Aorta (tissue), 5 donors: ENCODE data around the gene NDUFS1. TPM values are rescaled to one million over a fixed set of nuclear protein-coding genes. Genes with fewer than 3 reads are reported as not detected.
"Not testable (repeated sequence)": the region's sequence is repeated elsewhere in the genome, so short reads cannot be mapped to it uniquely, and the experiment has no call there.

ENCODE experiments used
- ATAC-seq: fragments of 200-7000 bp; cut with Tn5 transposase; one replicate; pipeline ENCODE4 v1.9.1; 2022; ENCODE audit warnings: moderate library complexity; ENCODE audit not compliant: low FRiP score
- DNase-seq, 2 donors: peaks; one replicate each; pipeline ENCODE4 v3.0.0-alpha.2; 2020
- H3K27ac ChIP-seq, 2 donors: one replicate each; pipeline ENCODE4 v1.5.1; 2013; ENCODE audit warnings: low read length in 2 of 2, mild to moderate bottlenecking in 2 of 2, moderate library complexity in 2 of 2, control low read depth in 1 of 2, inconsistent platforms in 1 of 2, low read depth in 1 of 2
- H3K27me3 ChIP-seq, 2 donors: one replicate each; pipeline ENCODE4 v1.6.1; 2013; ENCODE audit warnings: control low read depth in 1 of 2, low read length in 1 of 2, mild to moderate bottlenecking in 1 of 2, moderate library complexity in 1 of 2; ENCODE audit not compliant: insufficient read depth in 2 of 2, control insufficient read depth in 1 of 2
- H3K36me3 ChIP-seq, 2 donors: one replicate each; pipeline ENCODE4 v1.6.1; 2013; ENCODE audit warnings: control low read depth in 1 of 2, low read length in 1 of 2, mild to moderate bottlenecking in 1 of 2; ENCODE audit not compliant: insufficient read depth in 2 of 2, control insufficient read depth in 1 of 2
- H3K4me1 ChIP-seq, 2 donors: one replicate each; pipeline ENCODE4 v1.6.1; 2013; ENCODE audit warnings: low read length in 2 of 2, control low read depth in 1 of 2, mild to moderate bottlenecking in 1 of 2, moderate library complexity in 1 of 2; ENCODE audit not compliant: insufficient read depth in 2 of 2, control insufficient read depth in 1 of 2
- H3K4me3 ChIP-seq, 2 donors: one replicate each; pipeline ENCODE4 v1.5.1; 2013; ENCODE audit warnings: low read length in 2 of 2, control low read depth in 1 of 2, mild to moderate bottlenecking in 1 of 2
- H3K9me3 ChIP-seq: one replicate; pipeline ENCODE4 v1.6.1; 2013; ENCODE audit warnings: mild to moderate bottlenecking, low read length; ENCODE audit not compliant: control insufficient read depth
- WGBS, 2 donors: extraction: QIAGEN DNeasy Blood & Tissue Kit; methylation state at CpG; one replicate each; pipeline ENCODE4 v1.1.7; 2013; 5-methylcytosine and 5-hydroxymethylcytosine counted together
- intact Hi-C, 2 donors: fragments of 100-400 bp; cut with DNase I; formaldehyde crosslinking; loops; one replicate each; pipeline versions ENCODE4 v1.14.2 to v1.15.0; 2022
- polyA plus RNA-seq, 2 donors: library from polyadenylated mRNA; stranded (reverse); fragments of 200-250 nt; gene quantifications; one replicate each; pipeline ENCODE4 v1.2.3, GENCODE V29; 2013
- total RNA-seq, 2 donors: library from RNA; stranded (reverse); fragmentation: NEBNext Ultra II Directional; extraction: Animal tissue kit (Norgen Biotek cat#: 25700); gene quantifications; one replicate each; pipeline ENCODE4 v1.2.1, GENCODE V29; 2021
- donor health status: healthy with polysubstance abuse.
- donor health status: Bipolar disorder and iron deficiency.
- donor health status: DM: no; HTN: no; CAD: no.
- donor health status: DM: no; HTN: no; CAD: no.
- donor health status: DM: yes; HTN: yes; CAD: no.

Gene NDUFS1
- total and polyA plus RNA-seq, 4 donors, result 14.4 to 67.0 (median 42.7) TPM

- WGBS, 2 donors, result 89% methylated on average over 5 of the region's 5 CpGs
- H3K4me1 ChIP-seq, H3K4me3 ChIP-seq, H3K9me3 ChIP-seq, H3K36me3 ChIP-seq, ATAC-seq, DNase-seq, intact Hi-C loops, H3K27ac ChIP-seq, H3K27me3 ChIP-seq: not testable (repeated sequence)
Measured at GRCh38 chr2:206077879-206078278, 81.4 kb downstream of the NDUFS1 start.

- Histone ChIP-seq H3K36me3 (no peaks in the 10 kb centered on the region), H3K27me3 (no peaks in the 10 kb centered on the region), H3K4me3 (no peak overlapping the region), H3K9me3 (no peaks in the 10 kb centered on the region), H3K27ac (no peak overlapping the region), H3K4me1 (no peaks in the 10 kb centered on the region)
- intact Hi-C loops, result no loop called here
- ATAC-seq (no peak), DNase-seq (no peak)
- WGBS, 2 donors, result 86 to 100% methylated on average over 1 of the region's 1 CpG
Measured at GRCh38 chr2:206075113-206075512, 84.1 kb downstream of the NDUFS1 start.

GRCh38 chr2:206071807-206072206 is 87.4 kb downstream of the NDUFS1 start:
- no peak for ATAC-seq
- WGBS, 2 donors, result 86 to 87% methylated on average over 1 of the region's 1 CpG

GRCh38 chr2:206069417-206069816 is 89.8 kb downstream of the NDUFS1 start:
- H3K36me3 ChIP-seq, result no peaks in the 10 kb centered on the region
- no peak overlapping the region for H3K27ac ChIP-seq
- no peak overlapping the region for H3K4me3 ChIP-seq
- ATAC-seq, result no peak
- H3K9me3 ChIP-seq, result no peaks in the 10 kb centered on the region
- H3K4me1 ChIP-seq, result no peaks in the 10 kb centered on the region
- intact Hi-C loops, result no loop called here
- H3K27me3 ChIP-seq, result no peaks in the 10 kb centered on the region
- 84 to 91% methylated on average over 2 of the region's 2 CpGs for WGBS, 2 donors
- DNase-seq, result no peak

More at GRCh38 chr2:206071807-206072206, 87.4 kb downstream of the NDUFS1 start:
- Histone ChIP-seq H3K4me1 (no peaks in the 10 kb centered on the region), H3K27me3 (no peaks in the 10 kb centered on the region), H3K27ac (no peak overlapping the region), H3K4me3 (no peak overlapping the region), H3K9me3 (no peaks in the 10 kb centered on the region), H3K36me3 (no peaks in the 10 kb centered on the region)
- intact Hi-C loops, result no loop called here
- DNase-seq, result no peak

- no peak for DNase-seq
- intact Hi-C loops, result no loop called here
- no peaks in the 10 kb centered on the region for H3K36me3 ChIP-seq
- 96 to 99% methylated on average over 1 of the region's 1 CpG for WGBS, 2 donors
- no peaks in the 10 kb centered on the region for H3K9me3 ChIP-seq
- H3K27ac ChIP-seq, result no peak overlapping the region
- ATAC-seq, result no peak
- H3K4me3 ChIP-seq, result no peak overlapping the region
- H3K4me1 ChIP-seq, result no peaks in the 10 kb centered on the region
- H3K27me3 ChIP-seq, result no peaks in the 10 kb centered on the region
Measured at GRCh38 chr2:206068207-206068606, 91.0 kb downstream of the NDUFS1 start.

Other genes starting within 250 kb of the NDUFS1 start
- gene INO80D, start 73.3 kb downstream of the NDUFS1 start, total RNA-seq, result 10 to 100 TPM; 28.4 to 33.5 TPM
- gene INO80D, start 73.3 kb downstream of the NDUFS1 start, polyA plus RNA-seq, result 1 to 10 TPM in 1 of 2 donors, under 1 TPM in 1; 0.88 to 2.5 TPM
- gene EEF1B2, start 451 bp upstream of the NDUFS1 start, total RNA-seq, result 100 to 1,000 TPM; 367 to 387 TPM
- 1,000 to 10,000 TPM in 1 of 2 donors, 100 to 1,000 TPM in 1; 744 to 1,663 TPM for gene EEF1B2, start 451 bp upstream of the NDUFS1 start, polyA plus RNA-seq
- 10 to 100 TPM; 15.1 to 20.2 TPM for gene ZDBF2, start 115.2 kb upstream of the NDUFS1 start, total RNA-seq
- 1 to 10 TPM; 2.1 to 3.0 TPM for gene ZDBF2, start 115.2 kb upstream of the NDUFS1 start, polyA plus RNA-seq